HEK293T (cell line): Measurements from ENCODE around the gene CCDC136.

Source experiments
- CTCF ChIA-PET: fragments of 350-600 bp; formaldehyde crosslinking; extraction: SDS; loops from one replicate; lab custom pipeline; 2021; ENCODE audit warnings: antibody characterized with exemption, inconsistent platforms; lab: Yijun Ruan, JAX
- POLR2A ChIA-PET: fragments of 350-600 bp; formaldehyde crosslinking; extraction: SDS; loops from one replicate; lab custom pipeline; 2020; ENCODE audit warnings: antibody characterized with exemption, inconsistent platforms; lab: Yijun Ruan, JAX
- DNase-seq: peaks from one replicate; pipeline ENCODE4 v3.0.0; 2012; ENCODE audit warnings: mixed read lengths; ENCODE audit errors: extremely low spot score
- ARNT ChIP-seq: fragments of 450-650 bp; IDR thresholded peaks from 2 replicates; pipeline ENCODE4 v1.6.1; 2017; ENCODE audit warnings: mild to moderate bottlenecking
- BHLHE40 ChIP-seq: fragments of 450-650 bp; IDR thresholded peaks from 2 replicates; pipeline ENCODE4 v1.6.1; 2016; ENCODE audit warnings: mild to moderate bottlenecking, moderate library complexity, borderline replicate concordance
- CTBP1 ChIP-seq: fragments of 450-650 bp; IDR thresholded peaks from 2 replicates; pipeline ENCODE4 v1.6.1; 2016; ENCODE audit warnings: borderline replicate concordance
- ELF4 ChIP-seq: fragments of 450-650 bp; IDR thresholded peaks from 2 replicates; pipeline ENCODE4 v1.6.1; 2017; ENCODE audit warnings: antibody characterized with exemption
- FOXA1 ChIP-seq: fragments of 450-650 bp; IDR thresholded peaks from 2 replicates; pipeline ENCODE4 v1.6.1; 2016; ENCODE audit warnings: mild to moderate bottlenecking
- FOXK2 ChIP-seq: fragments of 450-650 bp; IDR thresholded peaks from 2 replicates; pipeline ENCODE4 v1.6.1; 2016; ENCODE audit warnings: mild to moderate bottlenecking
- FOXM1 ChIP-seq: fragments of 450-650 bp; IDR thresholded peaks from 2 replicates; pipeline ENCODE4 v1.6.1; 2017; ENCODE audit warnings: mild to moderate bottlenecking, borderline replicate concordance
- HDGF ChIP-seq: fragments of 450-650 bp; IDR thresholded peaks from 2 replicates; pipeline ENCODE4 v1.6.1; 2017; ENCODE audit warnings: antibody characterized with exemption, borderline replicate concordance
- L3MBTL2 ChIP-seq: fragments of 450-650 bp; conservative IDR thresholded peaks from 2 replicates; pipeline ENCODE4 v1.6.1; 2016; ENCODE audit warnings: mild to moderate bottlenecking
- LEF1 ChIP-seq: fragments of 450-650 bp; IDR thresholded peaks from 2 replicates; pipeline ENCODE4 v1.6.1; 2017; ENCODE audit warnings: mild to moderate bottlenecking, borderline replicate concordance
- NFRKB ChIP-seq: fragments of 450-650 bp; IDR thresholded peaks from 2 replicates; pipeline ENCODE4 v1.6.1; 2016; ENCODE audit warnings: mild to moderate bottlenecking, moderate library complexity
- PKNOX1 ChIP-seq: fragments of 450-650 bp; IDR thresholded peaks from 2 replicates; pipeline ENCODE4 v1.6.1; 2016
- SP1 ChIP-seq: fragments of 450-650 bp; IDR thresholded peaks from 2 replicates; pipeline ENCODE4 v1.6.1; 2017
- SUZ12 ChIP-seq: fragments of 450-650 bp; IDR thresholded peaks from 2 replicates; pipeline ENCODE4 v1.6.1; 2016; ENCODE audit warnings: mild to moderate bottlenecking
- TARDBP ChIP-seq: fragments of 450-650 bp; IDR thresholded peaks from 2 replicates; pipeline ENCODE4 v1.6.1; 2016
- ZNF384 ChIP-seq: fragments of 450-650 bp; IDR thresholded peaks from 2 replicates; pipeline ENCODE4 v1.6.1; 2016

Gene CCDC136

GRCh38 chr7:128788446-128789412 lies 3.0 kb upstream of the CCDC136 start:
- TF ChIP-seq CTBP1 (no peak), FOXK2 (no peak), TARDBP (no peak), SUZ12 (no peak), SP1 (no peak), FOXM1 (no peak), LEF1 (no peak)
- ChIA-PET CTCF (interaction anchor here (0.8 kb wide), 1 partner anchor 81 kb away, joined by 3 read pairs; no protein-coding TSS in a partner anchor), POLR2A (interaction anchor here (1.2 kb wide), 1 partner anchor 44 kb away, joined by 3 read pairs; no protein-coding TSS in a partner anchor)
- no peak for DNase-seq

- DNase-seq = no peak
- ChIA-PET POLR2A (interaction anchor here (1.1 to 2.1 kb wide), 5 partner anchors 8 to 72 kb away, joined by 4 to 8 read pairs (median 5); partner anchors contain the start of gene ATP6V1F), CTCF (no interaction called here)
- TF ChIP-seq SUZ12 (no peak), LEF1 (no peak), PKNOX1 (no peak), SP1 (no peak), TARDBP (no peak)
Observed at GRCh38 chr7:128790315-128791041, 1.3 kb upstream of the CCDC136 start.

- CTCF ChIA-PET = interaction anchor here (1.1 kb wide), 1 partner anchor 15 kb away, joined by 3 read pairs; no protein-coding TSS in a partner anchor
- POLR2A ChIA-PET = interaction anchor here (0.8 to 1.7 kb wide), 4 partner anchors 9 to 52 kb away, joined by 4 to 8 read pairs (median 4); no protein-coding TSS in a partner anchor
- no peak for DNase-seq
- no peak for TF ChIP-seq BHLHE40
- TF ChIP-seq CTBP1 = no peak
- TF ChIP-seq SP1 = no peak
- no peak for TF ChIP-seq FOXM1
- no peak for TF ChIP-seq TARDBP
- no peak for TF ChIP-seq LEF1
- no peak for TF ChIP-seq ARNT
- TF ChIP-seq SUZ12 = no peak
- no peak for TF ChIP-seq HDGF
- no peak for TF ChIP-seq L3MBTL2
- TF ChIP-seq FOXA1 = no peak
- no peak for TF ChIP-seq ELF4
- TF ChIP-seq ZNF384 = no peak
- no peak for TF ChIP-seq NFRKB
- no peak for TF ChIP-seq PKNOX1
Observed at GRCh38 chr7:128791972-128792327, 182 bp downstream of the CCDC136 start.

GRCh38 chr7:128792471-128793180 lies 858 bp downstream of the CCDC136 start:
- ChIA-PET POLR2A (interaction anchor here (1.7 kb wide), 1 partner anchor 10 kb away, joined by 8 read pairs; no protein-coding TSS in a partner anchor), CTCF (interaction anchor here (1.1 kb wide), 1 partner anchor 15 kb away, joined by 3 read pairs; no protein-coding TSS in a partner anchor)
- TF ChIP-seq ARNT (no peak), NFRKB (no peak), FOXA1 (no peak), SUZ12 (no peak), BHLHE40 (no peak), FOXK2 (no peak), L3MBTL2 (no peak), TARDBP (no peak), FOXM1 (no peak), CTBP1 (no peak), HDGF (no peak), PKNOX1 (no peak)
- no peak for DNase-seq

GRCh38 chr7:128793181-128793547 lies 1.4 kb downstream of the CCDC136 start:
- POLR2A ChIA-PET = no interaction called here
- TF ChIP-seq ZNF384 (no peak), ELF4 (no peak), FOXA1 (no peak), PKNOX1 (no peak), CTBP1 (no peak), ARNT (no peak), LEF1 (no peak), SP1 (no peak), HDGF (no peak), L3MBTL2 (no peak), BHLHE40 (no peak), FOXK2 (no peak), SUZ12 (no peak), NFRKB (no peak)
- DNase-seq = no peak
- CTCF ChIA-PET = no interaction called here
